Measurements from ENCODE around the gene EIPR1. TPM values are rescaled to one million over a fixed set of nuclear protein-coding genes. Genes with fewer than 3 reads are reported as not detected.

Gene EIPR1
- polyA plus RNA-seq, 2 of the 4 experiments (the other 2 are of a cell fraction): 55.0 to 65.0 TPM

- Histone ChIP-seq H3K9me3 (no peaks in the 10 kb centered on the region), H3K4me1 (no peaks in the 10 kb centered on the region), H3K4me2 (no peak overlapping the region), H3K27ac (no peak overlapping the region), H3K4me3 (no peak overlapping the region)
- ATAC-seq (no peak; a peak in 2 of 6 replicates), FAIRE-seq (no peak), DNase-seq (ENCODE audit: low read depth in 1 of 2, low spot score in 1 of 2) (no peak)
- WGBS (ENCODE audit: missing lambda C conversion rate): 89% methylated on average over 9 of the region's 9 CpGs
- POLR2A ChIA-PET: interaction anchor here (1.1 kb wide), 1 partner anchor 45 kb away, joined by 4 read pairs; the partner anchor contains the start of gene TRAPPC12
- CTCF ChIA-PET: interaction anchor here (0.7 to 4.1 kb wide), 32 partner anchors 10 to 232 kb away, joined by 3 to 44 read pairs (median 5); partner anchors contain the start of genes RNASEH1 and TRAPPC12
- no peak for TF ChIP-seq CHD4 (IDR thresholded peaks at IDR 0.05; ENCODE audit: borderline replicate concordance)
- TF ChIP-seq KDM5A (IDR thresholded peaks at IDR 0.05): no peak
- no peak for TF ChIP-seq CHD2 (IDR thresholded peaks at IDR 0.05; ENCODE audit: low read length, partially characterized antibody)
- no peak for TF ChIP-seq BCL3 (IDR thresholded peaks at IDR 0.05)
- no peak for TF ChIP-seq PHF8 (IDR thresholded peaks at IDR 0.05; ENCODE audit: borderline replicate concordance, low read depth)
- TF ChIP-seq RARB (CRISPR knock-in tag; IDR thresholded peaks at IDR 0.05): no peak
- TF ChIP-seq CTCF (IDR thresholded peaks at IDR 0.05): no peak; the same call in 1 of the 3 replicates
- no peak for TF ChIP-seq TFCP2L1 (CRISPR knock-in tag; IDR thresholded peaks at IDR 0.05)
- TF ChIP-seq ZNF302 (CRISPR knock-in tag; IDR thresholded peaks at IDR 0.05): no peak
- TF ChIP-seq NPAS2 (CRISPR knock-in tag; IDR thresholded peaks at IDR 0.05; ENCODE audit: borderline replicate concordance): no peak
Observed at GRCh38 chr2:3424171-3424795, 46.7 kb upstream of the EIPR1 start.

GRCh38 chr2:3423492-3424170 lies 46.0 kb upstream of the EIPR1 start:
- FAIRE-seq (no peak), ATAC-seq (peak; percentile 69 to 91), DNase-seq (ENCODE audit: low read depth in 1 of 2, low spot score in 1 of 2) (peak; percentile 63 to 70)
- Histone ChIP-seq H3K27ac (no peak overlapping the region), H3K9me3 (no peaks in the 10 kb centered on the region), H3K4me3 (no peak overlapping the region), H3K4me2 (no peak overlapping the region), H3K4me1 (no peaks in the 10 kb centered on the region)
- TF ChIP-seq TP53 (CRISPR knock-in tag; IDR thresholded peaks at IDR 0.05): no peak
- TF ChIP-seq CTCF (IDR thresholded peaks at IDR 0.05): peak; percentile 93
- TF ChIP-seq RAD21 (conservative IDR thresholded peaks at IDR 0.05 in 1 of 2, IDR thresholded peaks at IDR 0.05 in 1 of 2): peak; percentile 41 to 51; a peak in 4 of 5 replicates
- peak; percentile 60; the same call in 2 of the 3 replicates for TF ChIP-seq SMC3 (IDR thresholded peaks at IDR 0.05)
- CTCF ChIA-PET: interaction anchor here (0.5 to 4.1 kb wide), 35 partner anchors 10 to 233 kb away, joined by 3 to 44 read pairs (median 4); partner anchors contain the start of gene TRAPPC12
- POLR2A ChIA-PET: interaction anchor here (1.1 kb wide), 1 partner anchor 44 kb away, joined by 4 read pairs; the partner anchor contains the start of gene TRAPPC12
- WGBS (ENCODE audit: missing lambda C conversion rate): 56% methylated on average over 19 of the region's 19 CpGs
